GM21526 (cell line): ENCODE data around the gene PTPRM.
"Not testable (repeated sequence)": the region's sequence is repeated elsewhere in the genome, so short reads cannot be mapped to it uniquely, and the experiment has no call there.

Source experiments
- ATAC-seq: cut with Tn5 transposase; IDR thresholded peaks from one replicate; pipeline ENCODE4 v1.9.1; 2021; ENCODE audit warnings: moderate library complexity; ENCODE audit not compliant: unreplicated experiment, low FRiP score

Gene PTPRM

GRCh38 chr18:7966682-7967081 lies 399.6 kb downstream of the PTPRM start:
- not testable (repeated sequence) for ATAC-seq

GRCh38 chr18:7974200-7974874 lies 407.2 kb downstream of the PTPRM start:
- ATAC-seq, result no peak

DNA sequence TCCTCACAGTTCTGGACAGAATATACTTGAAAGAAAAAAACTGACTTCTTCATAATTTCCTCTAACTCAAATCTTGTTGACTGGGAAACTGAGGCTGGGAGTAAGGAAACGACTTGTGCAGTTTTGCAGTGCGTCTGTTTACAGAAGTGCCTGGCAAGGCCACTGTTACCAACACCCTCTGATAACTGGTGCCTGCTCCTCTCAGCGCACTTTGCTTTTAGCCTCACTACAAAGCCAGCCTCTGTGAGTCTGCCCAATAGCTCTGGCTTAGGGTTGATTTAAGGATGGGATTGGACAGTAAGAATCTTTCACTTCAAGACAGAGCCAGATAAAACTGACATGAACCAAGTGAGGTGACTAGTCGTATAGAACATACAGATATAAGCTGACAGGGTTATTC lies 410.8 kb downstream of the PTPRM start:
- ATAC-seq, result no peak

- no peak for ATAC-seq
Measured at GRCh38 chr18:7978834-7979233, 411.7 kb downstream of the PTPRM start.

- ATAC-seq, result no peak
Measured at GRCh38 chr18:7979714-7980113, 412.6 kb downstream of the PTPRM start.

DNA sequence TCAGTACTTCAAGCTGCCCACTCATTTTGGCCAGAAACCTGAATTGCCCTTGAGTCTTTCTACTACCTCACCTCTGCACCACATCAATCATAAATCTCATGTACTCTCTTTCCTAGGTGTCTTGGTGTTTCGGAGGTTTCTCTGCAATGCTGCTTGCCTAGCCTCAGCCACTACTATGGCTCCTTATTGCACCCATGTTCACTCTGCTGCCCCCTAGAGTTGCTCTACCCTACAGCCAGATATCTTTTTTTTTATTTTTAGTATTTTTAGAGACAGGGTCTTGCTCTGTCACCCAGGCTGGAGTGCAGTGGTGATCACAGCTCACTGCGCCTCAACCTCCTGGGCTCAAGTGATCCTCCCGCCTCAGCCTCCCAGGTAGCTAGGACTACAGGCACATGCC lies 413.0 kb downstream of the PTPRM start:
- no peak for ATAC-seq

GRCh38 chr18:7980656-7981055 lies 413.5 kb downstream of the PTPRM start:
- no peak for ATAC-seq

DNA sequence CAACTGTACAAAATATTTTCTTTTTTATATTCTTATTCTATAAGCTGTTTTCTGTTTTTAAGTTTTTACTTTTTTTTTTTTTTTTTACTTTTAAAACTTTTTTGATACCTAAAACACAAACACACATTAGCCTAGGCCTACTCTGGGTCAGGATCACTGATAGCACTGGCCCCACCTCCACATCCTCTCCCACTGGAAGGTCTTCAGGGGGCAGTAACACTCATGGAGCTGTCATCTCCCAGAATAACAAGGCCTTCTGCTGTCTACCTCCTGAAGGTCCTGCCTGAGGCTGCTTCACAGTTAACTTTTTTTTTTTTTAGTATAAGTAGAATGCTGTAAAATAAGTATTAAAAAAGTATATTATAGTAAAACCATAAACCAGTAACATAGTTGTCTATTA lies 415.1 kb downstream of the PTPRM start:
- ATAC-seq, result no peak

GRCh38 chr18:7987284-7987976 lies 420.3 kb downstream of the PTPRM start:
- ATAC-seq, result no peak

DNA sequence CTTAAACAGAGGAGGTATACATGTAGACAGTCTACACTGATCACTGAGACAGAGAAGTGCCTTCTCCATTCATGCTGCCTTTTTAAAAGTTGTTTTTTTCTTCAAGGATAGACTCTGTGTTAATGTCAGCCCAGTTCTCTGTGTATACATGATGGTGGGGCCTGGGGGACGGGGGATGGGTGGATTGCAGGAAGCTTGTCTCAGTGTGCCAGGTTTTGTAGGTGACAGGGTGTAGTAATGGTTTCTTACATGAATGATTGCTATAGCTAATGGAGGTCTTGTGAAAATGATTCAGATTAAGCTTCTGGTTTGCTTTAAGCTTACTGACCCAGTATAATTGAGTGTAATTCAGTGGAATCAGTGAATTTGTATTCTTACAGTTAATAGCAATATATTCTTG lies 423.6 kb downstream of the PTPRM start:
- ATAC-seq, result no peak

- ATAC-seq, result no peak
Measured at GRCh38 chr18:8001711-8002301, 434.7 kb downstream of the PTPRM start.

DNA sequence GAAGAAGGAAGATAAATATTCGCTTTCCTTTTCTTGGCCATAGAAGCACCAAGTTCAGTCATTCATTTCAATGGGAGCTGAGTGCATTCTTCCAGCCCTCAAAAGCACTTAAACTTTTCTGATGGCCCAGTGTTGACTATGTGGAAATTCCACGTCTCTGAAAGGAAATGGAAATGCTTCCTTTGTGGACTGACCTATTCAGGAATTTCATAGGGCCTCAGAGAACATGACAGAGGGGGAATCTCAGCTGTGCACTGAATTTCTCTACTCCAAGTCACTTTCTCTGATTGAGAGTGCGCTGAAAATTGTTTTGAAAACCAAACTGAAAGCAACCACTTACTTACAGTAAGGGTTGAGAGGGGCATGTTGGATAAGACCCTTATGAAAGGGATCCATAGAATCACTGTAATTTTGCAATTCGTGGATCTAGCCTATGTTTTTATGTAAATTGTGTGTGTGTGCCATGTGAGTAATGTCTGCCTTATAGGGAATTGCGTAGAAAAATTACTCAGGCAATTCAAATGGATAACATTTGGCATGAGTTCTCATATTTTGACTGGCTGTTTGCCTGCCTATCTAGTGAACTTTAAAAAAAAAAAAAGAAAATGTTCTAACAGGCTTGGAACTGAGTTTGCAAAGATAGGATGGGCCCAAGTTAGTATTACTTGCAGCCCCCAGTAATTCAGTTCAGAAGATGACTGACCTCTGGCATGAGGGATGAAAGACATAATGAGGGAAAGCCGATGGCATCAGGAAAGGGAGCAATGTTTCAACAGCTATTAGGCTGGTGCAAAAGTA lies 437.0 kb downstream of the PTPRM start:
- no peak for ATAC-seq

DNA sequence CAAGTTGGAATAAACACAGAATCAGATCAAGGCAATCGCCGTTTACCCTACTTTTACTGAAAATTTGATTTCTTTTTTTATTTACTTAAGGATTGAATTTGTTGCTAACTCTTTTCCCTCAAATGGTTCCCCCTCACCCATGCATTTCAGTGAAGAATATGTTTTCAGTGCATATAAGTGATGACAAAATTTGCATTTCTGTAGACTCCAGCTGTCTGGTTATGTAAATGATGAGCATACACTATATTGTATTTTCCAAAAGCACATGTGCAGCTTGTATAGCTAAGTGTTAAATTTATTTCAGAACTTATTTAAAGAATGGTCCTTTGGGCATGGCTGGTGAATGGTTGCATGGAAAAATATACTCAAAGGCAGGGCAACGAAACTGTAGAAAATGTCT lies 437.7 kb downstream of the PTPRM start:
- no peak for ATAC-seq

- no peak for ATAC-seq
Measured at GRCh38 chr18:8005870-8006569, 438.9 kb downstream of the PTPRM start.

- ATAC-seq, result no peak
Measured at GRCh38 chr18:8006979-8007378, 439.9 kb downstream of the PTPRM start.

DNA sequence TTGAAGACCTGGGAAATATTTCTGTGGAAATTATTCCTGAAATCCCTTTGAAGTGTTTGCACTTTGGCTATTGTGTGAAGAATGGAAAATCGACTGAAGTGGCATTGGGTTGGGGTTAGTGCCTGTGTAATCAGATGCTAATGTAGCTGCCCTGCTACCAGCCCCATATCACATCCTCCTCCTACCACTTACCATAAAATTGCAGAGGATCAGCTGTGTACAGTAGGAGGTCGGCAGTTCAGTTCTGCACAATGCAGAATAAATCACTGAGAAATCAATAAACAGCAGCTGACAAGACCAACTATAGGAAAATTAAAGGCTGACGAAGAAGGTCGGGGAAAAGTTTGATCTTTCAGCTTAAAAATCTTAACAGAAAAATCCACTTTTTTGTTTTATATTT lies 440.9 kb downstream of the PTPRM start:
- no peak for ATAC-seq

GRCh38 chr18:8011361-8011760 lies 444.2 kb downstream of the PTPRM start:
- no peak for ATAC-seq

DNA sequence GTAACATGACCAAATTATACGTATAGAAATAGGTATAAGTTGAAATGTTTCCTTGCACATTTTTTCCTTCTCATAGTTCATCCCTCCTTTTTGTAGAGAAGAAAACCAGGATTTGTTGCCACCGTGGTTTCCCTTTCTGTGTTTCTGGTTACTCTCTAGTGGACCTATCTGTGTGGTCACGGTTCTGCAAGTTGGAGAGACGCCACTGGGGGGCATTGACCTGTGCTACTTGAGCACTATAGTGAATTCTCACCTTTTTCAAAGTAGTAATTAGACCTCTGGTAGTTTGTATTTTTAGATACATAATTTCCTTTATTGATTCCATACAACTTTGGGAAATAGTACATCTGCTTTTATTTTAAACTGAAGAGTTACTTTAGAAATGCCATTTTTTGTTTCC lies 444.8 kb downstream of the PTPRM start:
- no peak for ATAC-seq

- ATAC-seq, result no peak
Measured at GRCh38 chr18:8018701-8019331, 451.7 kb downstream of the PTPRM start.

GRCh38 chr18:8019600-8019999 lies 452.5 kb downstream of the PTPRM start:
- no peak for ATAC-seq
